Pancreas (tissue), 10 donors: ENCODE measurements around the gene CACNA2D2. TPM values are rescaled to one million over a fixed set of nuclear protein-coding genes. Genes with fewer than 3 reads are reported as not detected.

ENCODE experiments used
- ATAC-seq, 4 donors: fragments of 200-7000 bp; cut with Tn5 transposase; one replicate each; pipeline versions ENCODE4 v1.8.0 to v1.9.1; 2020; ENCODE audit warnings: mild to moderate bottlenecking in 4 of 4, moderate library complexity in 4 of 4
- DNase-seq, 6 donors: peaks; one replicate each; pipeline ENCODE4 v3.0.0-alpha.2; 2020
- FAIRE-seq: peaks from 2 replicates; lab custom pipeline; 2012; peaks lifted over from hg19 to GRCh38; lab: Jason Lieb, UNC
- H3K27ac ChIP-seq, 4 donors: fragments of 200-600 bp; sonication (generic); 1 replicate in 3 of 4; 2 replicates in 1 of 4; pipeline versions ENCODE4 v1.5.0 to v1.8.0; 2020
- H3K27me3 ChIP-seq, 4 donors: fragments of 200-600 bp; one replicate each; pipeline ENCODE4 v1.8.0; 2021
- H3K36me3 ChIP-seq, 3 donors: fragments of 200-600 bp; sonication (generic) in 1 of 3; one replicate each; pipeline versions ENCODE4 v1.5.0 to v1.8.0; 2020 to 2021
- H3K4me1 ChIP-seq, 3 donors: fragments of 200-600 bp; one replicate each; pipeline ENCODE4 v1.8.0; 2021
- H3K4me3 ChIP-seq, 4 donors: fragments of 200-600 bp; sonication (generic) in 2 of 4; one replicate each; pipeline versions ENCODE4 v1.5.0 to v1.8.0; 2020 to 2021
- H3K9me3 ChIP-seq, 4 donors: fragments of 200-600 bp; one replicate each; pipeline ENCODE4 v1.8.0; 2021
- WGBS, 2 donors: extraction: QIAGEN DNeasy Blood & Tissue Kit; methylation state at CpG; one replicate each; pipeline ENCODE4 v1.1.7; 2013; 5-methylcytosine and 5-hydroxymethylcytosine counted together
- intact Hi-C, 3 donors: fragments of 100-400 bp; cut with DNase I; formaldehyde crosslinking; loops; one replicate each; pipeline versions ENCODE4 v1.11.1 to v1.14.2; 2022
- polyA plus RNA-seq, 2 donors: library from polyadenylated mRNA; stranded (reverse); fragments of 200-250 nt; gene quantifications; one replicate each; pipeline ENCODE4 v1.2.3, GENCODE V29; 2013
- total RNA-seq, 6 donors: library from RNA; stranded (reverse); fragmentation: NEBNext Ultra II Directional in 4 of 6; extraction: Animal tissue kit (Norgen Biotek cat#: 25700) in 4 of 6; gene quantifications; one replicate each; pipeline versions ENCODE4 v1.2.1 to v1.2.4, GENCODE V29; 2021 to 2023
- TF ChIP-seq, protein P1 (sequence below), 4 donors: fragments of 200-600 bp; sonication (generic) in 3 of 4; IDR thresholded peaks; one replicate each; pipeline versions ENCODE4 v1.5.0 to v1.8.0; 2021; ENCODE audit warnings: antibody characterized with exemption in 4 of 4
- donor health status: healthy with polysubstance abuse.
- donor health status: DM: no; HTN: no; CAD: no; lungs with moderate emphysema.
- donor health status: DM: no; HTN: no; CAD: no.
- donor health status: control.
- donor health status: control.
- donor health status: Bipolar disorder and iron deficiency.
- donor health status: DM: yes; HTN: yes; CAD: no.
- donor health status: DM: no; HTN: no; CAD: no.
- donor health status: DM: no; HTN: no; CAD: no.
- donor health status: DM: yes; HTN: yes; CAD: no.

Gene CACNA2D2
- total and polyA plus RNA-seq, 8 donors: 1.1 to 19.5 (median 3.3) TPM

DNA sequence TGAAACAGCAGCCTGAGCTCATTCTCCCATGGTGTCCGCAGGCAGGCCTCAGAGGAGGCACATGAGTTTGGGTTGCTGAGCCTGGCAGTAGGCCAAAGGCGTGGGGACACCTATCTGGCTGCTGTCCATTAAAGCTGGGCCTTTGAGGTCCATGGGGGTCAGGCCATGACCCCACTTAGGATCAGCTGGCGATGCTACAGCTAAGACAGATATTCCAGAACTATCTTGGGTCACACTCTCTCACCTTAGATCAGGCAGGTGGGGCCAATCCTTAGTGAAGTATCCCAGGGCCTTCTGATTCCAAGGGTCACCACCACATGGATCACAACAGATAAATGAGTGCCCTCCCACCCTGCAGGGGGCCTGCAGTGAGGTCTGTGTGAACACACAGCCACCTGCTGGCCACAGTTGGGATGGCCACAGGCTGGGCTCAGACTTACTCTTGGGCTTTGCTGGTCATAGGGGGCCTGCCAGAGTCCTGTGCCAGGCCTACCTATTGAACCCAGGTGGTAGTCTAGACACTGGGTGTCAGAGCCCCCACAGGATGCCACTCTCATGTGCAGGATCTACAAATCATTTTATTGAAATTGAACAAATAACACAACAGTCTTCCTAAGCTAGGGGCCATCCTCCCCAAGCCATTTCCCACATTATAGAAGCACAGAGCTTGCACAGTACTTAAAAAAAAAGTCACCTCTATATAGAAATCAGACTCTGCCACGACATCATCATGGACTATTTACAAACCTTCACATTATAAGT, 178.9 kb downstream of the CACNA2D2 start:
- Histone ChIP-seq H3K36me3 (peaks cover 0 to 8% (median 3%) of the 10 kb centered on the region in 3 donors), H3K9me3 (no peaks in the 10 kb centered on the region), H3K27me3 (no peaks in the 10 kb centered on the region), H3K4me3 (no peak overlapping the region), H3K4me1 (peaks cover 13 to 30% (median 27%) of the 10 kb centered on the region in 3 donors), H3K27ac (peak overlapping the region; percentile 5 to 31 (median 13))
- TF ChIP-seq, protein P1, sequence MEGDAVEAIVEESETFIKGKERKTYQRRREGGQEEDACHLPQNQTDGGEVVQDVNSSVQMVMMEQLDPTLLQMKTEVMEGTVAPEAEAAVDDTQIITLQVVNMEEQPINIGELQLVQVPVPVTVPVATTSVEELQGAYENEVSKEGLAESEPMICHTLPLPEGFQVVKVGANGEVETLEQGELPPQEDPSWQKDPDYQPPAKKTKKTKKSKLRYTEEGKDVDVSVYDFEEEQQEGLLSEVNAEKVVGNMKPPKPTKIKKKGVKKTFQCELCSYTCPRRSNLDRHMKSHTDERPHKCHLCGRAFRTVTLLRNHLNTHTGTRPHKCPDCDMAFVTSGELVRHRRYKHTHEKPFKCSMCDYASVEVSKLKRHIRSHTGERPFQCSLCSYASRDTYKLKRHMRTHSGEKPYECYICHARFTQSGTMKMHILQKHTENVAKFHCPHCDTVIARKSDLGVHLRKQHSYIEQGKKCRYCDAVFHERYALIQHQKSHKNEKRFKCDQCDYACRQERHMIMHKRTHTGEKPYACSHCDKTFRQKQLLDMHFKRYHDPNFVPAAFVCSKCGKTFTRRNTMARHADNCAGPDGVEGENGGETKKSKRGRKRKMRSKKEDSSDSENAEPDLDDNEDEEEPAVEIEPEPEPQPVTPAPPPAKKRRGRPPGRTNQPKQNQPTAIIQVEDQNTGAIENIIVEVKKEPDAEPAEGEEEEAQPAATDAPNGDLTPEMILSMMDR (IDR thresholded peaks at IDR 0.05): peak; percentile 51 to 73 (median 66)
- WGBS, 2 donors: 40 to 46% methylated on average over 4 of the region's 4 CpGs
- ATAC-seq: no peak
- peak in 4 of 6 donors; percentile 71 to 85 (median 79) for DNase-seq
- intact Hi-C loops: loop anchor here in 1 of 3 donors (10.0 kb wide), 1 partner anchor 70 kb away; no protein-coding TSS in a partner anchor
- FAIRE-seq: no peak

DNA sequence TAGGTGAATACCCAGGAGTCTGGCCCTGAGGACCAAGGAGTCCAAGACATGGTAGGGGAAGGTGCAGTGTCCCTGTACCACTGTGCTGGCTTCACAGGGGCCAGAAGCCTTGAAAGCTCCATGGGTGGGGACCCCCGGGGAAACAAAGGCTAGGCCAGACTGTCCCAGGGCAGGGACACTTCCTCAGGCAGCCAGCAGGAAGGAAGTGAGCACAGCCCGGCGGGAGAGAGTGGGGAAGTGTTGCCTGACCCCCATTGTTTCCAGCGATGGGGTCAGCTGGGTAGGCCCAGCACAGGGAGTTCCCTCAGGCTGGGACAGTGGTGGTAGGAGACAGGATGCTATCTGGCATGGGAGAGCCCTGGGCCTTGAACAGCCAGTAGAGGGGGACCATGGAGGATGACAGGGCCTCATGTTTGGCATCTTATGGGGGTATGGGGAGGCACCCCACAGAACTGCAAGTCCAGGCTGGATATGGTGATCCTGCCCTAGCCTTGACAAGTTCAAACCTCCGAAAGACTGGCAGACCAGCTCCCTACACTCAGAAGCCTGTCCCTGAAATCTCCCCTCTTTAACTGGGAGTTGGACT, 179.7 kb downstream of the CACNA2D2 start:
- Histone ChIP-seq H3K27ac (peak overlapping the region in 3 of 4 donors; percentile 14 to 31 (median 30)), H3K36me3 (peaks cover 0 to 8% (median 0%) of the 10 kb centered on the region in 3 donors), H3K4me1 (peaks cover 13 to 31% (median 25%) of the 10 kb centered on the region in 3 donors), H3K9me3 (no peaks in the 10 kb centered on the region), H3K4me3 (no peak overlapping the region), H3K27me3 (no peaks in the 10 kb centered on the region)
- intact Hi-C loops: loop anchor here in 1 of 3 donors (10.0 kb wide), 1 partner anchor 69 kb away; no protein-coding TSS in a partner anchor
- TF ChIP-seq, protein P1 (IDR thresholded peaks at IDR 0.05): no peak
- 66 to 85% methylated on average over 5 of the region's 5 CpGs for WGBS, 2 donors
- ATAC-seq: no peak
- FAIRE-seq: no peak
- peak in 2 of 6 donors; percentile 26 to 55 for DNase-seq

DNA sequence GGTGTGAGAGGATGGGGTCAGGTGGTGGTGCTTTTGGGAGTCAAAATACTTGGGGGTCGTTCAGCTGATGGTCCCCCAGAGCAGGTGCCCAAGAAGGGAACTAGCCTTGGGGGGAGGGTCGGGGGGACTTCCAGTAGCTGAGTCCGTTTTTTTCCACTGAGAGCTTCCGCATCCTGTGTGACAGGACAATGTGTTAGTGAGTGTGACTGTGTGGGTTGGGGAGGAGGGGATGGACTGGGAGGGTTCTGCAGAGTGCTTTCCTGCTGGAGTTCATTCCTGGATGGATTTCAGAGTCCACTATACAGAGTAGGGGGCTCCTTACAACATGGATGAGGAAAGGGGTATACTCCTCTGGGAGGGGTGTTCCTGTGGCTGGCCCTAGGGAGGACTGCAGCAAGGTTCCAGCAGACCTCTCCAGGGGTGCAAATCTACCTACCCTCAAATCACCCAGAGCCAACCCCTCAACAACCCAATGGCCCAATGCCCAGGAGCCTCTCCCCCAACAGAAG, 180.3 kb downstream of the CACNA2D2 start:
- DNase-seq: peak in 1 of 6 donors; percentile 25
- H3K9me3 ChIP-seq: no peaks in the 10 kb centered on the region
- H3K27ac ChIP-seq: peak overlapping the region in 3 of 4 donors; percentile 88 to 96 (median 95)
- intact Hi-C loops: loop anchor here in 1 of 3 donors (10.0 kb wide), 1 partner anchor 68 kb away; no protein-coding TSS in a partner anchor
- WGBS, 2 donors: 43 to 46% methylated on average over 4 of the region's 4 CpGs
- no peaks in the 10 kb centered on the region for H3K27me3 ChIP-seq
- peaks cover 0 to 8% (median 0%) of the 10 kb centered on the region in 3 donors for H3K36me3 ChIP-seq
- TF ChIP-seq, protein P1 (IDR thresholded peaks at IDR 0.05): no peak
- H3K4me3 ChIP-seq: no peak overlapping the region
- H3K4me1 ChIP-seq: peaks cover 13 to 29% (median 22%) of the 10 kb centered on the region in 3 donors
- ATAC-seq: no peak
- no peak for FAIRE-seq

DNA sequence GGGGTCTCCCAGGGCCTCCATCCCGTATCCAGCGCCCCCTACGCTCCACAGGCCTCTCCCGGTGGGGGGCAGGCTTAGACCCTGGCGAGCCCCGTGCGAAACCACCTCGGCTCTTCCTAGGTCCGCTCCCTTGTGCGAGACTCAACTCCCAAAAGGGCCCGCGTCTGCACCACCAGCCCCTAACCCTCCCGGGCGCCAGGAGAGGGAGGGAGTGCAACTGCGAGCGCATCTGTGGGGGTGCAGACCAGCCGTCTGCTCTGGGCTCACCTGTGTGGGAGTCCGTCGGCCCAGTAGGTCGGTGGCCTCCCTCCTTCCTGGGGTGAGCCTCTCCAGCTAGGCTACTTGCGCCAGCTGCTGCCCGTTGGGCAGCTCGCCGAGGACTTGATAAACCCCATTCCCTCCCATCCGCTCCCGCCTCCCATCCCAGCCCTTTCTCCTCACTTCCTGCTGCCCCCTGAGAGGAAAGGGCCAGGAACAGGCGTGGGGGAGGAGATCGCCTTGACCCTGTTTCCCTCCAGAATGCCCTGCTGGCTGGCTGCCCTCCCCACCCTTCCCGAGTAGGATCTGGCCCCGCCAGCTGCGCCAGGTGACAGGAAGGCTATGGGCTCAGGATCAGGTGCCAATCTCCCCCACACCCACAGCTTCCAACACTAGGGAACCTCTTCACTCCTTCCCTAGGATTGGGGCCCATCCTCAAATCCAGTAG, 180.9 kb downstream of the CACNA2D2 start, which contains the start of gene HYAL2:
Gene HYAL2 (minus strand): TSS at position 360 of the 706 bp plus-strand sequence. CDS start 2,256 bp downstream, outside the sequence.
- intact Hi-C loops: loop anchor here in 1 of 3 donors (10.0 kb wide), 1 partner anchor 68 kb away; no protein-coding TSS in a partner anchor
- WGBS, 2 donors: 31 to 37% methylated on average over 28 to 31 of the region's 31 CpGs
- peak within 1 kb of the TSS; percentile 51 to 94 (median 81) for H3K4me3 ChIP-seq
- no peaks in the 10 kb centered on the region for H3K9me3 ChIP-seq
- peak within 1 kb of the TSS; percentile 88 to 98 (median 96) for H3K27ac ChIP-seq
- ATAC-seq: no peak
- FAIRE-seq: no peak
- H3K27me3 ChIP-seq: no peaks in the 10 kb centered on the region
- peaks cover 0 to 8% (median 0%) of the 10 kb centered on the region in 3 donors for H3K36me3 ChIP-seq
- TF ChIP-seq, protein P1 (IDR thresholded peaks at IDR 0.05): no peak
- DNase-seq: peak in 4 of 6 donors; percentile 50 to 79 (median 60)
- peaks cover 13 to 29% (median 22%) of the 10 kb centered on the region in 3 donors for H3K4me1 ChIP-seq
